NCI-H2107 treated with DMSO at 0.1 percent for 48 hours (cell line): Measurements from ENCODE around the gene EBF3.

Source experiments
- DNase-seq: peaks from one replicate; lab custom pipeline; 2025; ENCODE audit not compliant: unreplicated experiment; lab: John Stamatoyannopoulos, UW

Gene EBF3

GRCh38 chr10:129854796-129855705 lies 109.0 kb downstream of the EBF3 start:
- no peak for DNase-seq

GRCh38 chr10:129854158-129854557 lies 109.9 kb downstream of the EBF3 start:
- no peak for DNase-seq

GRCh38 chr10:129853562-129853903 lies 110.5 kb downstream of the EBF3 start:
- no peak for DNase-seq

GRCh38 chr10:129852829-129853561 lies 111.1 kb downstream of the EBF3 start:
- no peak for DNase-seq

- no peak for DNase-seq
Observed at GRCh38 chr10:129851941-129852640, 112.0 kb downstream of the EBF3 start.

- no peak for DNase-seq
Observed at GRCh38 chr10:129850790-129851189, 113.3 kb downstream of the EBF3 start.

GRCh38 chr10:129850316-129850715 lies 113.8 kb downstream of the EBF3 start:
- DNase-seq: no peak

GRCh38 chr10:129849853-129850252 lies 114.2 kb downstream of the EBF3 start:
- no peak for DNase-seq

- DNase-seq: no peak
Observed at GRCh38 chr10:129849452-129849750, 114.7 kb downstream of the EBF3 start.

GRCh38 chr10:129848696-129849451 lies 115.2 kb downstream of the EBF3 start:
- DNase-seq: no peak

GRCh38 chr10:129847741-129848483 lies 116.2 kb downstream of the EBF3 start:
- DNase-seq: no peak

- DNase-seq: no peak
Observed at GRCh38 chr10:129846991-129847391, 117.1 kb downstream of the EBF3 start.

- DNase-seq: no peak
Observed at GRCh38 chr10:129845111-129845753, 118.8 kb downstream of the EBF3 start.

GRCh38 chr10:129844216-129844766 lies 119.8 kb downstream of the EBF3 start:
- no peak for DNase-seq

GRCh38 chr10:129843702-129844101 lies 120.4 kb downstream of the EBF3 start:
- DNase-seq: no peak

GRCh38 chr10:129843131-129843541 lies 120.9 kb downstream of the EBF3 start:
- DNase-seq: no peak

- DNase-seq: no peak
Observed at GRCh38 chr10:129842031-129842430, 122.0 kb downstream of the EBF3 start.

- DNase-seq: no peak
Observed at GRCh38 chr10:129841590-129841989, 122.5 kb downstream of the EBF3 start.

- no peak for DNase-seq
Observed at GRCh38 chr10:129841071-129841470, 123.0 kb downstream of the EBF3 start.

GRCh38 chr10:129840196-129840590 lies 123.9 kb downstream of the EBF3 start:
- no peak for DNase-seq
